ENCODE results near the gene IGF2BP1.

The IGF2BP1 gene

DNA sequence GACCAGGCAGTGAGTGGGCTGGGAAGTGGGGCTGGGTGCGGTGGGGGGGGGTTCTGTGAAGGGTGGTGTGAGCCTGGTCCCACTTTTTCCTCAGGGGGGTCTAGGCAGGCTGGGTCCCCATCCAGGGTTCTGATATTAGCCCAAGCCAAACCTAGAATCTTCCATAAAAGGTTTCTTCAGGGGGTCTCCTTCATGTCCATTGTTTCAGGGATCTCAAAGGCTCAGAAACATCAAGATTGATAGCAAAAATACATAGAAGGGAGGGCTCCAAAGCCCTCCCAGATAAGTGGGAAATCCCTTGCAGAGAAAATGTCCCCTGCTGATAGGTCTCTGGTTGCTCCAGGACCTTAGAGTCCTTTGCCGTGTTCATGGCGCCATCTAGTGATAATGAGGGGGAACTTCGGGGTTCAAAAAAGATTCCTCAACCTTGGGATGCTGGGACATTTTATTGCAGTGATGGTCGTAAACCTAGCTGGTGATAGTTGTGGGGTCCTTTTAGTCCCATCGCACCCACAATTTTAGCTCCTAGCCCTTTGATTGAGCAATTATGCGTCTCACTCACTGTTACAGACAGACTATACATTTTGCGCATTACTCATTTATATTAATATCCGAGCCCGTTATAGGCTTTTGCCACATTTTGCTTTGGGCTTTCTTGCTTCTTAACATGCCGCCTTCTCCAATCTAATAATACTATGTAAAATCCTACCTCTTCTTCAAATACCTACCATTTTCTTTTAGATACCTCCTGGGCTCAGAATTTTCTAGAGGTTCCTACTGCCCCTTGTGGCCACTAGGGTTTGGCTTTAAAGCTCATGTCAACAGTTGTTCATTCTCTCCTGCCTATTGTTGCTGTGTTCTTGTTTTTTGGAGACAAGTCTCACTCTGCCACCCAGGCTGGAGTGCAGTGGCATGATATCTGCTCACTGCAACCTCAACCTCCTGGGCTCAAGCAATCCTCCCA, 35.1 kb downstream of the IGF2BP1 start:
- peaks cover 20% of the 10 kb centered on the region for H3K36me3 ChIP-seq (replicated peaks; ENCODE audit: low read depth, low read length)
- H3K9me3 ChIP-seq (ENCODE audit: insufficient read depth, low read length), result no peaks in the 10 kb centered on the region
- H2AFZ ChIP-seq (ENCODE audit: low read depth, low read length), result no peak overlapping the region
- H3K79me2 ChIP-seq (ENCODE audit: low read length), result no peaks in the 10 kb centered on the region
- no peak overlapping the region for H3K27ac ChIP-seq (ENCODE audit: low read length)
- no peak for TF ChIP-seq EZH2phosphoT487 (IDR thresholded peaks at IDR 0.05; ENCODE audit: low read depth)
- TF ChIP-seq, protein P1, sequence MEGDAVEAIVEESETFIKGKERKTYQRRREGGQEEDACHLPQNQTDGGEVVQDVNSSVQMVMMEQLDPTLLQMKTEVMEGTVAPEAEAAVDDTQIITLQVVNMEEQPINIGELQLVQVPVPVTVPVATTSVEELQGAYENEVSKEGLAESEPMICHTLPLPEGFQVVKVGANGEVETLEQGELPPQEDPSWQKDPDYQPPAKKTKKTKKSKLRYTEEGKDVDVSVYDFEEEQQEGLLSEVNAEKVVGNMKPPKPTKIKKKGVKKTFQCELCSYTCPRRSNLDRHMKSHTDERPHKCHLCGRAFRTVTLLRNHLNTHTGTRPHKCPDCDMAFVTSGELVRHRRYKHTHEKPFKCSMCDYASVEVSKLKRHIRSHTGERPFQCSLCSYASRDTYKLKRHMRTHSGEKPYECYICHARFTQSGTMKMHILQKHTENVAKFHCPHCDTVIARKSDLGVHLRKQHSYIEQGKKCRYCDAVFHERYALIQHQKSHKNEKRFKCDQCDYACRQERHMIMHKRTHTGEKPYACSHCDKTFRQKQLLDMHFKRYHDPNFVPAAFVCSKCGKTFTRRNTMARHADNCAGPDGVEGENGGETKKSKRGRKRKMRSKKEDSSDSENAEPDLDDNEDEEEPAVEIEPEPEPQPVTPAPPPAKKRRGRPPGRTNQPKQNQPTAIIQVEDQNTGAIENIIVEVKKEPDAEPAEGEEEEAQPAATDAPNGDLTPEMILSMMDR (IDR thresholded peaks at IDR 0.05; ENCODE audit: low read depth, low read length), result peak; percentile 83
- H4K20me1 ChIP-seq (ENCODE audit: insufficient read depth, low read length), result no peaks in the 10 kb centered on the region
- no peak overlapping the region for H3K4me2 ChIP-seq (ENCODE audit: low read length)
- H3K4me1 ChIP-seq (ENCODE audit: low read length), result no peaks in the 10 kb centered on the region
- no peak overlapping the region for H3K9ac ChIP-seq (ENCODE audit: low read length)
- no peak overlapping the region for H3K4me3 ChIP-seq (ENCODE audit: low read length)
- no peaks in the 10 kb centered on the region for H3K27me3 ChIP-seq (ENCODE audit: low read depth, low read length)

- no peak overlapping the region for H3K4me2 ChIP-seq (ENCODE audit: low read length)
- H2AFZ ChIP-seq (ENCODE audit: low read depth, low read length), result no peak overlapping the region
- no peak overlapping the region for H3K9ac ChIP-seq (ENCODE audit: low read length)
- H4K20me1 ChIP-seq (ENCODE audit: insufficient read depth, low read length), result no peaks in the 10 kb centered on the region
- H3K9me3 ChIP-seq (ENCODE audit: insufficient read depth, low read length), result no peaks in the 10 kb centered on the region
- no peaks in the 10 kb centered on the region for H3K79me2 ChIP-seq (ENCODE audit: low read length)
- H3K4me3 ChIP-seq (ENCODE audit: low read length), result no peak overlapping the region
- H3K27me3 ChIP-seq (ENCODE audit: low read depth, low read length), result no peaks in the 10 kb centered on the region
- no peak for TF ChIP-seq EZH2phosphoT487 (IDR thresholded peaks at IDR 0.05; ENCODE audit: low read depth)
- TF ChIP-seq, protein P1 (IDR thresholded peaks at IDR 0.05; ENCODE audit: low read depth, low read length), result peak; percentile 55
- no peak overlapping the region for H3K27ac ChIP-seq (ENCODE audit: low read length)
- peaks cover 35% of the 10 kb centered on the region for H3K36me3 ChIP-seq (replicated peaks; ENCODE audit: low read depth, low read length)
- no peaks in the 10 kb centered on the region for H3K4me1 ChIP-seq (ENCODE audit: low read length)
These were observed 38.5 kb downstream of the IGF2BP1 start for GRCh38 chr17:49035470-49036269.

GRCh38 chr17:49036270-49036626, 39.1 kb downstream of the IGF2BP1 start:
- no peak overlapping the region for H3K4me2 ChIP-seq (ENCODE audit: low read length)
- no peaks in the 10 kb centered on the region for H3K79me2 ChIP-seq (ENCODE audit: low read length)
- no peaks in the 10 kb centered on the region for H3K9me3 ChIP-seq (ENCODE audit: insufficient read depth, low read length)
- H3K27me3 ChIP-seq (ENCODE audit: low read depth, low read length), result no peaks in the 10 kb centered on the region
- no peak overlapping the region for H3K4me3 ChIP-seq (ENCODE audit: low read length)
- no peak overlapping the region for H3K9ac ChIP-seq (ENCODE audit: low read length)
- no peaks in the 10 kb centered on the region for H4K20me1 ChIP-seq (ENCODE audit: insufficient read depth, low read length)
- no peaks in the 10 kb centered on the region for H3K4me1 ChIP-seq (ENCODE audit: low read length)
- no peak overlapping the region for H3K27ac ChIP-seq (ENCODE audit: low read length)
- TF ChIP-seq EZH2phosphoT487 (IDR thresholded peaks at IDR 0.05; ENCODE audit: low read depth), result no peak
- TF ChIP-seq, protein P1 (IDR thresholded peaks at IDR 0.05; ENCODE audit: low read depth, low read length), result no peak
- H3K36me3 ChIP-seq (replicated peaks; ENCODE audit: low read depth, low read length), result peaks cover 41% of the 10 kb centered on the region
- no peak overlapping the region for H2AFZ ChIP-seq (ENCODE audit: low read depth, low read length)

DNA sequence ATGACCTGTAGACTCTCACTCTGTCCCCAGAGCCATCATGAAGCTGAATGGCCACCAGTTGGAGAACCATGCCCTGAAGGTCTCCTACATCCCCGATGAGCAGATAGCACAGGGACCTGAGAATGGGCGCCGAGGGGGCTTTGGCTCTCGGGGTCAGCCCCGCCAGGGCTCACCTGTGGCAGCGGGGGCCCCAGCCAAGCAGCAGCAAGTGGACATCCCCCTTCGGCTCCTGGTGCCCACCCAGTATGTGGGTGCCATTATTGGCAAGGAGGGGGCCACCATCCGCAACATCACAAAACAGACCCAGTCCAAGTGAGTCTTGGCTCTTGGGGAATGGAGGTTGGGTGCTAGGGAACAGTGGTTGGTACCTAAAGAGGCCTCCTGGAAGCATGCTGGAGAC, 41.0 kb downstream of the IGF2BP1 start:
- no peak overlapping the region for H3K4me2 ChIP-seq (ENCODE audit: low read length)
- H3K36me3 ChIP-seq (replicated peaks; ENCODE audit: low read depth, low read length), result peaks cover 53% of the 10 kb centered on the region
- no peaks in the 10 kb centered on the region for H3K27me3 ChIP-seq (ENCODE audit: low read depth, low read length)
- no peaks in the 10 kb centered on the region for H4K20me1 ChIP-seq (ENCODE audit: insufficient read depth, low read length)
- no peak overlapping the region for H3K4me3 ChIP-seq (ENCODE audit: low read length)
- H2AFZ ChIP-seq (ENCODE audit: low read depth, low read length), result no peak overlapping the region
- no peak for TF ChIP-seq EZH2phosphoT487 (IDR thresholded peaks at IDR 0.05; ENCODE audit: low read depth)
- TF ChIP-seq, protein P1 (IDR thresholded peaks at IDR 0.05; ENCODE audit: low read depth, low read length), result no peak
- H3K9me3 ChIP-seq (ENCODE audit: insufficient read depth, low read length), result no peaks in the 10 kb centered on the region
- no peak overlapping the region for H3K27ac ChIP-seq (ENCODE audit: low read length)
- H3K4me1 ChIP-seq (ENCODE audit: low read length), result no peaks in the 10 kb centered on the region
- no peaks in the 10 kb centered on the region for H3K79me2 ChIP-seq (ENCODE audit: low read length)
- no peak overlapping the region for H3K9ac ChIP-seq (ENCODE audit: low read length)
